Measurements from ENCODE around the gene LYPLAL1.

DNA sequence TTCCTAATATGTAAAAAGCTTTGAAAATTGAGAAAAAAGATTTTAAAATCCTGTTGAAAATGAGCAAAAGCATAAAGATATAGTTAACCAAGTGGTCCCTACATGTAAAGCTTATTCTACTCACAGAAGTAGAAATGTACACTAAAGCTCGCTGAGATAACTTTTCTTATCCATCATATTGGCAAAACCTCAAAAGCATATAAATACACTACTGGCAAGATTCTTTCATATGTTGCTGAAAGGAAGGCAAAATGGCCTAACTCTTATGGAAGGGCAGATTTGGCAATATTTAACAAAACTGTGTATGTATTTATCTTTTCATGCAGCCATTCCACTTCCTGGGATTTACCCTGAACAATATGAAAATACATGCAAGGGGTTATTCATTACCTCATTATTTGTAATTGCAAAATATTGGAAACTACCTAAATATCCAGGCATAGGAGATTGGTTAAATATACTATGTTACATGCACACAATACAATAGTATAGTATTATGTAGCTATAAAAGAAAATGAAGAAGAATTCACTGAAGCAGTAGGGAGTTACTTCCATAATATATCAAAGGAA, 43.2 kb upstream of the LYPLAL1 start:
- TF ChIP-seq, protein P1, sequence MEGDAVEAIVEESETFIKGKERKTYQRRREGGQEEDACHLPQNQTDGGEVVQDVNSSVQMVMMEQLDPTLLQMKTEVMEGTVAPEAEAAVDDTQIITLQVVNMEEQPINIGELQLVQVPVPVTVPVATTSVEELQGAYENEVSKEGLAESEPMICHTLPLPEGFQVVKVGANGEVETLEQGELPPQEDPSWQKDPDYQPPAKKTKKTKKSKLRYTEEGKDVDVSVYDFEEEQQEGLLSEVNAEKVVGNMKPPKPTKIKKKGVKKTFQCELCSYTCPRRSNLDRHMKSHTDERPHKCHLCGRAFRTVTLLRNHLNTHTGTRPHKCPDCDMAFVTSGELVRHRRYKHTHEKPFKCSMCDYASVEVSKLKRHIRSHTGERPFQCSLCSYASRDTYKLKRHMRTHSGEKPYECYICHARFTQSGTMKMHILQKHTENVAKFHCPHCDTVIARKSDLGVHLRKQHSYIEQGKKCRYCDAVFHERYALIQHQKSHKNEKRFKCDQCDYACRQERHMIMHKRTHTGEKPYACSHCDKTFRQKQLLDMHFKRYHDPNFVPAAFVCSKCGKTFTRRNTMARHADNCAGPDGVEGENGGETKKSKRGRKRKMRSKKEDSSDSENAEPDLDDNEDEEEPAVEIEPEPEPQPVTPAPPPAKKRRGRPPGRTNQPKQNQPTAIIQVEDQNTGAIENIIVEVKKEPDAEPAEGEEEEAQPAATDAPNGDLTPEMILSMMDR (IDR thresholded peaks at IDR 0.05), result no peak
- no peak for TF ChIP-seq POLR2A (IDR thresholded peaks at IDR 0.05)
